SK-N-MC (cell line): ENCODE measurements around the gene RPL18.

Source experiments
- DNase-seq: peaks from one replicate; pipeline ENCODE4 v3.0.0-alpha.2; 2011; ENCODE audit warnings: low read depth, low spot score
- H3K27ac ChIP-seq: fragments of 200-600 bp; sonication (generic); 2 replicates; pipeline ENCODE4 v1.5.1; 2016; ENCODE audit warnings: mixed run types
- H3K36me3 ChIP-seq: fragments of 200-600 bp; sonication (generic); 2 replicates; pipeline ENCODE4 v1.6.1; 2017; ENCODE audit warnings: antibody characterized with exemption, low read length, mixed read lengths; ENCODE audit not compliant: insufficient read depth
- H3K4me3 ChIP-seq: fragments of 200-600 bp; sonication (generic); 2 replicates; pipeline ENCODE4 v1.5.1; 2016
- H3K9ac ChIP-seq: fragments of 200-600 bp; sonication (generic); 2 replicates; pipeline ENCODE4 v1.8.0; 2017; ENCODE audit warnings: mixed run types, mixed read lengths; ENCODE audit not compliant: insufficient read length
- H3K9me3 ChIP-seq: fragments of 200-600 bp; sonication (generic); 2 replicates; pipeline ENCODE4 v1.6.1; 2017; ENCODE audit warnings: low read depth, mild to moderate bottlenecking, antibody characterized with exemption, low read length, moderate library complexity, mixed read lengths
- EZH2 ChIP-seq: fragments of 200-600 bp; sonication (generic); IDR thresholded peaks from one replicate; pipeline ENCODE4 v1.6.1; 2017; ENCODE audit warnings: antibody characterized with exemption
- FOXP2 ChIP-seq: optimal IDR thresholded peaks from 2 replicates; pipeline ENCODE3; 2011; ENCODE audit warnings: mild to moderate bottlenecking, moderate library complexity; ENCODE audit not compliant: insufficient read depth; ENCODE audit errors: extremely low read length, control extremely low read depth
- POLR2AphosphoS5 ChIP-seq: IDR thresholded peaks from 2 replicates; pipeline ENCODE4 v1.6.1; 2012; ENCODE audit warnings: mild to moderate bottlenecking, low read depth, low read length, borderline replicate concordance

Gene RPL18

DNA sequence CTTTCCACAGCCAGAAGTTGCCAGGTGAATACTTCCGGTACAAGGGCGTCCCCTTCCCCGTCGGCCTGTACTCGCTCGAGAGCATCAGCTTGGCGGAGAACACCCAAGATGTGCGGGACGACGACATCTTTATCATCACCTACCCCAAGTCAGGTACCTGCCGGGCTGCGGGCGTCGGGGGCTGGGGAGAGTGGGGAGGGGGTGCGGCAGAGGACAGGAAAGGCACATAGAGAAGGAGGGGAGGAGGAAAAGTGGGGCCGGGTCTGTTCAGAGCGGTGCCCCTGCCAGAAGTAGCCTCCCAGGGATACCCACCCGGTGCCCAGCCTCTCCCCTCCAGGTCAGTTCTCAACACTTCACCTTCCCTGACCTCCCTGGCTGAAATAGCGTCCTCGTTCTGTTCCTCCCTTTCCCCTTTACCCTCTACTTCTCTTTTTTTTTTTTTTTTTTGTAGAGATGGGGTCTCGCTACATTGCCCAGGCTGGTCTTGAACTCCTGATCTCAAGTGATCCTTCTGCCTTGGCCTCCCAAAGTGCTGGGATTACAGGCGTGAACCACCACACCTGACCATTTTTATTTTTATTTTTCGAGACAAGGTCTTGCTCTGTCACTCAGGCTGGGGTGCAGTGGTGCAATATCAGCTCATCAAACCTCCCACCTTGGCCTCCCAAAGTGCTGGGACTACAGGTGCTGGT is 42.9 kb downstream of the RPL18 start:
- H3K27ac ChIP-seq: no peak overlapping the region
- no peak overlapping the region for H3K4me3 ChIP-seq
- no peaks in the 10 kb centered on the region for H3K36me3 ChIP-seq
- no peak overlapping the region for H3K9ac ChIP-seq
- no peak for DNase-seq
- no peaks in the 10 kb centered on the region for H3K9me3 ChIP-seq
- TF ChIP-seq FOXP2 (no peak), EZH2 (no peak), POLR2AphosphoS5 (no peak)

GRCh38 chr19:48573163-48573505 is 45.8 kb downstream of the RPL18 start:
- Histone ChIP-seq H3K27ac (no peak overlapping the region), H3K9me3 (no peaks in the 10 kb centered on the region), H3K9ac (no peak overlapping the region), H3K4me3 (no peak overlapping the region), H3K36me3 (no peaks in the 10 kb centered on the region)
- TF ChIP-seq FOXP2 (no peak), EZH2 (no peak), POLR2AphosphoS5 (no peak)
- no peak for DNase-seq

DNA sequence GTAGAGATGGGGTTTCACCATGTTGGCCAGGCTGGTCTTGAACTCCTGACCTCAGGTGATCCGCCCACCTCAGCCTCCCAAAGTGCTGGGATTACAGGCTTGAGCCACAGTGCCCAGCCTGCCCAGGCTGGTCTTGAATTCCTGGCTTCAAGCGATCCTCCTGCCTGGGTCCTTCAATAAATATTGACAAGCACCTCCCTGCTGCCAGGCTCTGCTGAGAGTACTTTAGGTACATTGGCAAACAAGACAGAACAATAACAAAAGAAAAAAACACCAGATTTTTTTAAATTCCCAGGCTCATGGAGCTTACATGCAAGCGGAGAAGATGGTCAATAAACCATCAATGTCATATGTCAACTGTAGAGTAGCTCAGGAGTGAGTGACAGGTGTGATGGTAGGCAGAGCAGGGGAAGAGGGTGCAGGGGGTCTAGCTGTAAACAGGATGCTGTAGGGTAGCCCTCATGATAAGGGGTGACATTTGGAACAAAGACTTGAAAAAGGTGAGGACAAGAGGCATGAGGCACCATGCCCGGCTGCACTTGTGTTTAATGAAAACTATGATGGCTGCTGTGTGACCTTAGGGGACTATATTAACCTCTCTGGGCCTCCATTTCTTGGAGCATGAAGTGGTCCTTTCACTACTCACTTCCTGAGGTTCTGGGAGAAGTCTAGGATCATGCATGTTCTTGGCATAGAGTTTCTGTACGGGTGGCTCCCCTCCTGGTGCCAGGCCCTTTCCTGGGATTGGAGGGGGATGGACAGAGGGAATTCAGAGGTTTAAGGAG is 47.4 kb downstream of the RPL18 start:
- DNase-seq: no peak
- TF ChIP-seq EZH2 (no peak), POLR2AphosphoS5 (no peak), FOXP2 (no peak)
- Histone ChIP-seq H3K9me3 (no peaks in the 10 kb centered on the region), H3K27ac (no peak overlapping the region), H3K4me3 (no peak overlapping the region), H3K36me3 (no peaks in the 10 kb centered on the region), H3K9ac (no peak overlapping the region)

DNA sequence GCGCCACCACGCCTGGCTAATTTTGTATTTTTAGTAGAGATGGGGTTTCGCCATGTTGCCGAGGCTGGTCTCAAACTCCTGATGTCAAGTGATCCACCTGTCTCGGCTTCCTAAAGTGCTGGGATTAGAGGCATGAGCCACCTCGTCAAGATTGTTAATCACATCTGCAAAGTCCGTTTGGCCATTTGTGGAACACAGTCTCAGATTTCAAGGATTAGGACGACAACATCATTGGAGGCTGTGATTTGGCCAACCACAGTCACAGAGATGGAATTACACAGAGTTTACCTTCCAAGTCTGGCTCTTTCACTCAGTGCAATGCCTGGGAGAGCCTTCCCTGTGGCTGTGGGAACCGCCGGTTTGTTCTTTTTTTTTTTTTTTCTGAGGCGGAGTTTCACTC is 49.2 kb downstream of the RPL18 start:
- Histone ChIP-seq H3K27ac (no peak overlapping the region), H3K36me3 (no peaks in the 10 kb centered on the region), H3K4me3 (no peak overlapping the region), H3K9ac (no peak overlapping the region), H3K9me3 (no peaks in the 10 kb centered on the region)
- no peak for DNase-seq
- no peak for TF ChIP-seq POLR2AphosphoS5
- no peak for TF ChIP-seq EZH2
- TF ChIP-seq FOXP2: no peak

- Histone ChIP-seq H3K27ac (no peak overlapping the region), H3K9ac (no peak overlapping the region), H3K4me3 (no peak overlapping the region), H3K9me3 (no peaks in the 10 kb centered on the region), H3K36me3 (no peaks in the 10 kb centered on the region)
- TF ChIP-seq POLR2AphosphoS5 (no peak), EZH2 (no peak), FOXP2 (no peak)
- DNase-seq: no peak
Observed at GRCh38 chr19:48568345-48568886, 50.6 kb downstream of the RPL18 start.
